ENCODE results near the gene TOB1. TPM values are rescaled to one million over a fixed set of nuclear protein-coding genes. Genes with fewer than 3 reads are reported as not detected.

Gene TOB1
- total RNA-seq, 2 experiments from 2014 or later: 419 to 449 TPM

DNA sequence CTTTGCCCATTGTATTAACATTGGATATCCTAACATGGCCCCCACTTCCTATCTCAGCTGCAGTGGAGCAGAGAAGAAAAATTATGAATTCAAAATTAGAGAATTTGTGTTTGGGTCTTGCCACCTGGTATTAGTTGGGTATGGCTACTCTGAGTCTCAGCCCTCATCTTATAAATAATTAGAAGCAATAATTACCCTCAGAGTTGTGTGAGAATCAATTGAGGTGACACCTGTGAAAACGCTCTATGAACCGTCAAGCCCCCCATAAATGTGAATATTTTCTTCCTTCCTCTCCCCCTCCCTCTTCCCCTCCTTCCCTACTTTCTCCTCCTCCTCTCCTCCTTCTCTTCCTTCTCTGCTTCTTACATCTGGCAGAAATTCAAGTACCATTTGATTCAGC, 8.9 kb upstream of the TOB1 start:
- intact Hi-C loops (cut with DNase I, micrococcal nuclease): loop anchor here in 1 of 2 experiments (2.0 kb wide), 1 partner anchor 34 kb away; no protein-coding TSS in a partner anchor
- Histone ChIP-seq H3K36me3 (ENCODE audit: insufficient read depth, low read length) (no peaks in the 10 kb centered on the region), H3K27me3 (ENCODE audit: control insufficient read depth in 1 of 2, insufficient read depth in 2 of 2, low read length in 2 of 2) (no peaks in the 10 kb centered on the region), H3K9me3 (ENCODE audit: control insufficient read depth in 1 of 2, insufficient read depth in 1 of 2, low read length in 2 of 2) (peaks cover 0 to 3% of the 10 kb centered on the region in 2 experiments), H3K4me1 (ENCODE audit: insufficient read depth, low read length) (peaks cover 31% of the 10 kb centered on the region), H3K4me3 (ENCODE audit: low read length) (no peak overlapping the region), H3K27ac (ENCODE audit: low read depth in 1 of 2, low read length in 2 of 2) (no peak overlapping the region)
- POLR2A ChIA-PET: interaction anchor here (1.4 kb wide), 1 partner anchor 9 kb away, joined by 8 read pairs; the partner anchor contains the start of gene TOB1
- CTCF ChIA-PET: interaction anchor here (1.2 kb wide), 1 partner anchor 32 kb away, joined by 3 read pairs; no protein-coding TSS in a partner anchor
- Mint-ChIP-seq H3K27me3 (no peaks in the 10 kb centered on the region), H3K27ac (no peak overlapping the region), H3K36me3 (ENCODE audit: low read depth) (no peaks in the 10 kb centered on the region), H3K4me1 (ENCODE audit: low read depth) (peaks cover 36% of the 10 kb centered on the region), H3K4me3 (no peak overlapping the region), H3K9me3 (no peaks in the 10 kb centered on the region)
- ATAC-seq (ENCODE audit: poor library complexity) (no peak), DNase-seq (no peak)
- no peak for TF ChIP-seq CTCF (IDR thresholded peaks at IDR 0.05)

DNA sequence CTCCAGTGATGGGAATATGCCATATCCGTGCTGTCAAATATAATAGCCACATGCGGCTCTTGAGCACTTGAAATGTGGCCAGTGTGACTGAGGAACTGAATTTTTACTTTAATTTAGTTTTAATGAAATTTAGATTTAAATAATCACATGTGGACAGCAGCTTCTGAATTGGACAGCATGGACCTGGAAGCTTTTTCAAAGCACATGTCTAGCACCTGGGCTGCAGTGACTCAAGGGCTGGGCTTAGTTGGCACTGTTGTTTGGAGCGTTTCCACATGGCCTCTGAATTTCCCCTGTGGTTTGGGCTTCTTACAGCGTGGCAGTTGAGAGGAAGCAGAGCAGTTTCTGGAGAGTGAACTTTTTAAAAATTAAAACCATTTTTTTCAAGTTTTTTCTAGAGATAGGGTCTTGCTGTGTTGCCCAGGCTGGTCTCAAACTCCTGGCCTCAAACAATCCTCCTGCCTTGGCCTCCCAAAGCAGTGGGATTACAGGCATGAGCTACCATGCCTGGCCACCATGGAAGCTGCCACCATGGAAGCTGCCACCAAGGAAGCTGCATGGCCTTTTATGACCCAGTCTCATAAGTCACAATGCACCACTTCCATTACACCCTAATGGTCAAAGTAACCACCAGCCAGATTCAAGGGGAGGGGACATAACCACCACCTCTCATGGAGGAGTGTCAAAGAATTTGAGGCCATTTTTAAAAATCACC, 6.7 kb upstream of the TOB1 start:
- peak overlapping the region; percentile 76 for H3K27ac Mint-ChIP-seq
- no peak overlapping the region for H3K4me3 ChIP-seq (ENCODE audit: low read length)

DNA sequence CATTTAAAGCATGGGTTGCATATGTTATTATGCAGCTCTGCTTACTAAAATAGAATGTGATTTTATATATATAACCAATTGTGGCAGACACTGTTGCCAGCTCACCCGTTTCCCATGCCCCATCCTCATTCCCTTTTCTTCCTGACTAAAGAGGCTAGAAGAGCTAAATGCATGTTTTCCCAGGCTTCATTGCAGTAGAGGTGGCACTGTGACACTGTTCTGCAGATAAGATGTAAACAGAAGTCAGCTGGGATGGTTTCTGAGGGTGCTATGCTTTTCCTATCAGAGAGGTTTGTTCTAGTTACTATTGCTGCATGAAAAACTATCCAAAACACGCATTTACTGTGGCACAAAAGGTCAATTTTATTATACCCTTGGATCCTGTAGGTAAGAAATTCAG, 5.7 kb upstream of the TOB1 start:
- peaks cover 11% of the 10 kb centered on the region for H3K36me3 Mint-ChIP-seq (ENCODE audit: low read depth)
- no peaks in the 10 kb centered on the region for H3K36me3 ChIP-seq (ENCODE audit: insufficient read depth, low read length)
- CTCF ChIA-PET: interaction anchor here (1.2 to 2.1 kb wide), 4 partner anchors 9 to 52 kb away, joined by 4 to 10 read pairs (median 5); no protein-coding TSS in a partner anchor
- ATAC-seq (ENCODE audit: poor library complexity): no peak
- H3K27me3 ChIP-seq (ENCODE audit: control insufficient read depth in 1 of 2, insufficient read depth in 2 of 2, low read length in 2 of 2): no peaks in the 10 kb centered on the region
- no peak overlapping the region for H3K27ac ChIP-seq (ENCODE audit: low read depth in 1 of 2, low read length in 2 of 2)
- H3K4me1 Mint-ChIP-seq (ENCODE audit: low read depth): peaks cover 62% of the 10 kb centered on the region
- DNase-seq: peak in 1 of 14 experiments; percentile 44
- peak overlapping the region; percentile 79 for H3K4me3 Mint-ChIP-seq
- POLR2A ChIA-PET: interaction anchor here (0.7 to 3.2 kb wide), 9 partner anchors 9 to 77 kb away, joined by 3 to 26 read pairs (median 10); no protein-coding TSS in a partner anchor
- no peaks in the 10 kb centered on the region for H3K9me3 ChIP-seq (ENCODE audit: control insufficient read depth in 1 of 2, insufficient read depth in 1 of 2, low read length in 2 of 2)
- intact Hi-C loops (cut with DNase I, micrococcal nuclease): loop anchor here in 1 of 2 experiments (1.0 kb wide), 1 partner anchor 38 kb away; no protein-coding TSS in a partner anchor
- no peaks in the 10 kb centered on the region for H3K9me3 Mint-ChIP-seq
- no peak for TF ChIP-seq CTCF (IDR thresholded peaks at IDR 0.05)
- peak overlapping the region; percentile 76 for H3K27ac Mint-ChIP-seq
- H3K27me3 Mint-ChIP-seq: no peaks in the 10 kb centered on the region
- no peak overlapping the region for H3K4me3 ChIP-seq (ENCODE audit: low read length)
- peaks cover 46% of the 10 kb centered on the region for H3K4me1 ChIP-seq (ENCODE audit: insufficient read depth, low read length)

More for the DNA sequence above, 6.7 kb upstream of the TOB1 start:
- H3K27me3 ChIP-seq (ENCODE audit: control insufficient read depth in 1 of 2, insufficient read depth in 2 of 2, low read length in 2 of 2): no peaks in the 10 kb centered on the region
- H3K27ac ChIP-seq (ENCODE audit: low read depth in 1 of 2, low read length in 2 of 2): no peak overlapping the region
- CTCF ChIA-PET: interaction anchor here (1.0 to 2.1 kb wide), 4 partner anchors 10 to 51 kb away, joined by 3 to 10 read pairs (median 5); no protein-coding TSS in a partner anchor
- ATAC-seq (ENCODE audit: poor library complexity): peak; percentile 55
- intact Hi-C loops (cut with DNase I, micrococcal nuclease): no loop called here
- no peaks in the 10 kb centered on the region for H3K36me3 ChIP-seq (ENCODE audit: insufficient read depth, low read length)
- Mint-ChIP-seq H3K36me3 (ENCODE audit: low read depth) (peaks cover 1% of the 10 kb centered on the region), H3K9me3 (no peaks in the 10 kb centered on the region), H3K4me1 (ENCODE audit: low read depth) (peaks cover 53% of the 10 kb centered on the region), H3K4me3 (peak overlapping the region; percentile 49), H3K27me3 (no peaks in the 10 kb centered on the region)
- peak in 11 of 14 experiments; percentile 24 to 82 (median 47) for DNase-seq
- no peak for TF ChIP-seq CTCF (IDR thresholded peaks at IDR 0.05)
- POLR2A ChIA-PET: interaction anchor here (1.0 to 3.2 kb wide), 10 partner anchors 8 to 84 kb away, joined by 3 to 26 read pairs (median 7); no protein-coding TSS in a partner anchor
- H3K4me1 ChIP-seq (ENCODE audit: insufficient read depth, low read length): peaks cover 36% of the 10 kb centered on the region
- H3K9me3 ChIP-seq (ENCODE audit: control insufficient read depth in 1 of 2, insufficient read depth in 1 of 2, low read length in 2 of 2): no peaks in the 10 kb centered on the region
